ENCODE results near the gene ANXA6. TPM values are rescaled to one million over a fixed set of nuclear protein-coding genes. Genes with fewer than 3 reads are reported as not detected.

The ANXA6 gene
- total and polyA plus RNA-seq, 10 donors, result 141 to 295 (median 185) TPM

DNA sequence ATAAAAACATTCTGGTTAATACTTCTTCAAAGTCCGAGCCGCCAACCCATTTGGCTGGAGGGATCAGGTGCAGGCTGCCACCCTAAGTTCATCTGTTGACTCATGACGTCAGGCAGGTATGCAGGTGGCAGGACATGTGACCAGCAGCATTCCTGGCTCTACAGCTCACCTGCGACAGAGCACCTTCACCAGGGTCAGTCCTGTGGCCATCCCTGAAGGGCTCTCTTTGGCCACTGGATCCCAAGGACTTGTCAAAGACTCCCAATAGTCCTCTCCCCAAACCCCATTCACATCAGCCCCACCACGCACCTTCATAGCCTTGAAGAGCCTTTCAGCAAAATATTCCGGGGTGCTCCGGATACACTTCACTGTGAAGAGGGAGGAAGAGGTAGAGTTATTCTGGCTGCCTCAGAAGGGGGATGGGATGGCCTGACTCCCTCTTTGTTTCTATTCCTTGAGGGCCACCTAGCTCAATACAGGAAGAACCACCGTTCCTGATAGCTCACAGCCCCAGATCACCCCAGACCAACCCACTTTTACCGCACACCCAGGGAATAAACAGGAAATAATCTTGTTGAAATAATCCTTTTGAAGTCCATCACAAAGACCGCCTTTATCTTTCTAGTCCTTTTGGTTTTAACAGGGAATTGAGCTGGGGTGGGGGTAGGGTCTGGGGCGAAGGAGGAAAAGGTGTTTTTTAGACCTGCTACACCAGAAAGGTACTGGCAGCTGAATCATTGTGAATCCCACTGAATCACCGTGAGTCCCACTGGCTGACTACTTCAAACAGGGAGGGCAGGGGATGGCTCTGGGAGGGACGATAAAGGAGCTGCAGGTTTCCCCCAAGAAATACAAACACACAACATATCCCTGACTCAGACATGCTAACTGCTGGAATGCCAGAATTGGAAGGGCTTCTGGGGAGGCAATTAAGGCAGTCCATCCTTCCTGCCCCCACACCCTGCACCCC is 26.4 kb downstream of the ANXA6 start:
- H3K4me1 ChIP-seq, result peaks cover 23 to 100% (median 65%) of the 10 kb centered on the region in 6 donors
- H3K27ac ChIP-seq, result peak overlapping the region in 5 of 8 donors; percentile 14 to 85 (median 67)
- TF ChIP-seq POLR2AphosphoS5 (IDR thresholded peaks at IDR 0.05) (no peak), POLR2A (IDR thresholded peaks at IDR 0.05) (no peak)
- TF ChIP-seq, protein P1, sequence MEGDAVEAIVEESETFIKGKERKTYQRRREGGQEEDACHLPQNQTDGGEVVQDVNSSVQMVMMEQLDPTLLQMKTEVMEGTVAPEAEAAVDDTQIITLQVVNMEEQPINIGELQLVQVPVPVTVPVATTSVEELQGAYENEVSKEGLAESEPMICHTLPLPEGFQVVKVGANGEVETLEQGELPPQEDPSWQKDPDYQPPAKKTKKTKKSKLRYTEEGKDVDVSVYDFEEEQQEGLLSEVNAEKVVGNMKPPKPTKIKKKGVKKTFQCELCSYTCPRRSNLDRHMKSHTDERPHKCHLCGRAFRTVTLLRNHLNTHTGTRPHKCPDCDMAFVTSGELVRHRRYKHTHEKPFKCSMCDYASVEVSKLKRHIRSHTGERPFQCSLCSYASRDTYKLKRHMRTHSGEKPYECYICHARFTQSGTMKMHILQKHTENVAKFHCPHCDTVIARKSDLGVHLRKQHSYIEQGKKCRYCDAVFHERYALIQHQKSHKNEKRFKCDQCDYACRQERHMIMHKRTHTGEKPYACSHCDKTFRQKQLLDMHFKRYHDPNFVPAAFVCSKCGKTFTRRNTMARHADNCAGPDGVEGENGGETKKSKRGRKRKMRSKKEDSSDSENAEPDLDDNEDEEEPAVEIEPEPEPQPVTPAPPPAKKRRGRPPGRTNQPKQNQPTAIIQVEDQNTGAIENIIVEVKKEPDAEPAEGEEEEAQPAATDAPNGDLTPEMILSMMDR (IDR thresholded peaks at IDR 0.05 in 8 of 11, conservative IDR thresholded peaks at IDR 0.05 in 3 of 11), result no peak
- H3K9me3 ChIP-seq, result no peaks in the 10 kb centered on the region
- DNase-seq, result no peak
- H3K4me3 ChIP-seq, result no peak overlapping the region
- no peaks in the 10 kb centered on the region for H3K27me3 ChIP-seq (replicated peaks in 1 of 7)
- intact Hi-C loops (cut with DNase I; ENCODE audit: low total_unique reads), result no loop called here
- H3K36me3 ChIP-seq, result peaks cover 0 to 100% (median 90%) of the 10 kb centered on the region in 6 donors
- 82 to 88% (median 84%) methylated on average over 13 of the region's 13 CpGs for WGBS, 5 donors

DNA sequence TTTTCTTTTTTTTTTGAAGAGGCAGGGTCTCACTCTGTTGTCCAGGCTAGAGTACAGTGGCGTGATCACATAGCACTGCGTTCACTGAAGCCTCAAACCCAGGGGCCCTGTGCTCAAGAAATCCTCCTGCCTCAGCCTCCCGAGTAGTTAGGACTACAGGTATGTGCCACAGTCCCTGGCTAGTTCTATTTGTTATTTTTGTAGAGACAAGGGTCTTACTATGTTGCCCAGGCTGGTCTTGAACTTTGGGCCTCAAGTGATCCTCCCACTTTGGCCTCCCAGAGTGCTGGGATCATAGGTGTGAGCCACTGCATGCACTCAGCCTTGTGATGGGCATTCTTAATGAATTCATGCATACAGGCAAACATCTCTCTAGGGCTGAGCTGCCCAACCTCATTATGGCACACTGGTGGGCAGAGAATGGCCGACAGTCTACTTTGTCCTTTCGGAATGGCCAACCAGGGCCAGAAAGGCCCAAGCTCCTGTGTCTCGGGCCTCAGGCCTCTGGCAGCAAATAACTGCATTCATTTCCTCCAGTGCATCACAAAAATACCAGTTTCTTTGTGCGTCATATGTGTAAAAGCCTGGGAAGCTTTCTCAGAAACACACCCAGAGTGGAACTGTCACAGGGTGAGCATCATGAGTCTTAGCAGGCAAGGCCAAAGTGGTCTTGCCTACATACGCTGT is 27.2 kb downstream of the ANXA6 start:
- Histone ChIP-seq H3K9me3 (no peaks in the 10 kb centered on the region), H3K4me3 (no peak overlapping the region), H3K4me1 (peaks cover 30 to 100% (median 69%) of the 10 kb centered on the region in 6 donors), H3K27ac (peak overlapping the region in 1 of 8 donors; percentile 85), H3K27me3 (replicated peaks in 1 of 7) (no peaks in the 10 kb centered on the region), H3K36me3 (peaks cover 0 to 100% (median 88%) of the 10 kb centered on the region in 6 donors)
- intact Hi-C loops (cut with DNase I; ENCODE audit: low total_unique reads), result no loop called here
- 93 to 96% (median 95%) methylated on average over 8 of the region's 8 CpGs for WGBS, 5 donors
- DNase-seq, result peak; percentile 22
- TF ChIP-seq POLR2AphosphoS5 (IDR thresholded peaks at IDR 0.05), result no peak
- TF ChIP-seq, protein P1 (IDR thresholded peaks at IDR 0.05 in 8 of 11, conservative IDR thresholded peaks at IDR 0.05 in 3 of 11), result no peak
- no peak for TF ChIP-seq POLR2A (IDR thresholded peaks at IDR 0.05)

DNA sequence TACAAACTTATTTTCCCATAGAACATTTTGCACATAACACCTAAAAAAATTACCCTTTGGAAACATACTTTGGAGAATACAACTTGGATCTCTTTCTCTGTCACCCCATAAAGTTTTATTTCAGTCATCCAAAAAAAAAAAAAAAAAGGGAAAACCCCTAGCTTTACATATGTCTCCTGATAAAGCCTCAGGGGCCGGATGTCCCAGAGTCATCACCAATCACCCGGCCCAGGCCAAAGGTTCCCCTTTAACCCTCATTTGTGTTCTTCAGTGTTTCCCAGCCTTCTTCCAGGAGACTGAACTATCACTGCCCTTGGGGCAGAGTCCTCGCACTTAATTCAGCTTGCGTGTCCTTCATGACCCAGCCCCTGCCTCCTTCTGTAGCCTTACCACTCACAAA is 28.8 kb downstream of the ANXA6 start:
- intact Hi-C loops (cut with DNase I; ENCODE audit: low total_unique reads), result loop anchor here (5.0 kb wide), 2 partner anchors 33 to 108 kb away; no protein-coding TSS in a partner anchor
- TF ChIP-seq POLR2AphosphoS5 (IDR thresholded peaks at IDR 0.05), result peak in 1 of 3 donors; percentile 4
- TF ChIP-seq, protein P1 (IDR thresholded peaks at IDR 0.05 in 8 of 11, conservative IDR thresholded peaks at IDR 0.05 in 3 of 11), result no peak
- TF ChIP-seq POLR2A (IDR thresholded peaks at IDR 0.05), result no peak
- Histone ChIP-seq H3K27ac (peak overlapping the region in 7 of 8 donors; percentile 5 to 90 (median 50)), H3K4me1 (peaks cover 29 to 100% (median 68%) of the 10 kb centered on the region in 6 donors), H3K4me3 (no peak overlapping the region), H3K9me3 (no peaks in the 10 kb centered on the region), H3K36me3 (peaks cover 0 to 100% (median 80%) of the 10 kb centered on the region in 6 donors), H3K27me3 (replicated peaks in 1 of 7) (no peaks in the 10 kb centered on the region)
- WGBS, 5 donors, result 56 to 71% (median 65%) methylated on average over 4 of the region's 4 CpGs
- peak; percentile 55 for DNase-seq
